Suprapubic skin (tissue), 4 donors: Measurements from ENCODE around the gene SPOCD1. TPM values are rescaled to one million over a fixed set of nuclear protein-coding genes. Genes with fewer than 3 reads are reported as not detected.

Experiments
- DNase-seq, 2 donors: peaks; one replicate each; pipeline ENCODE4 v3.0.0-alpha.2; 2019; ENCODE audit warnings: low spot score in 2 of 2
- H3K27ac ChIP-seq: fragments of 200-600 bp; sonication (generic); one replicate; pipeline ENCODE4 v1.5.1; 2019
- H3K27me3 ChIP-seq: fragments of 200-600 bp; sonication (generic); one replicate; pipeline ENCODE4 v1.5.1; 2019
- H3K36me3 ChIP-seq: fragments of 200-600 bp; sonication (generic); one replicate; pipeline ENCODE4 v1.5.1; 2019
- H3K4me1 ChIP-seq: fragments of 200-600 bp; sonication (generic); one replicate; pipeline ENCODE4 v1.5.1; 2019
- H3K4me3 ChIP-seq: fragments of 200-600 bp; sonication (generic); one replicate; pipeline ENCODE4 v1.5.1; 2019; ENCODE audit warnings: mild to moderate bottlenecking
- H3K9me3 ChIP-seq: fragments of 200-600 bp; sonication (generic); one replicate; pipeline ENCODE4 v1.5.1; 2019
- CTCF ChIP-seq, 2 donors: fragments of 200-600 bp in 1 of 2; fragments of 450-650 bp in 1 of 2; sonication (generic) in 1 of 2; IDR thresholded peaks; one replicate each; pipeline ENCODE4 v1.5.1; 2016 to 2019; ENCODE audit warnings: antibody characterized with exemption in 2 of 2, mild to moderate bottlenecking in 1 of 2, moderate library complexity in 1 of 2
- EP300 ChIP-seq: sonication (generic); formaldehyde crosslinking; IDR thresholded peaks from one replicate; pipeline ENCODE4 v1.6.1; 2017; ENCODE audit warnings: antibody characterized with exemption
- POLR2A ChIP-seq, 2 donors: fragments of 450-650 bp; IDR thresholded peaks; one replicate each; pipeline ENCODE4 v1.6.1; 2017; ENCODE audit warnings: antibody characterized with exemption in 2 of 2, mild to moderate bottlenecking in 2 of 2, moderate library complexity in 2 of 2
- POLR2AphosphoS5 ChIP-seq, 3 donors: sonication (generic); formaldehyde crosslinking; IDR thresholded peaks; one replicate each; pipeline ENCODE4 v1.6.1; 2017; ENCODE audit warnings: antibody characterized with exemption in 3 of 3
- WGBS: methylation state at CpG from one replicate; pipeline ENCODE4 v1.1.5; 2018; 5-methylcytosine and 5-hydroxymethylcytosine counted together
- total RNA-seq, 4 donors: library from RNA; depleted of rRNA; stranded (reverse); fragments of >200 nt; gene quantifications; one replicate each; pipeline ENCODE4 v1.1.0, GENCODE V29; 2016

The SPOCD1 gene
- total RNA-seq, 4 donors from 2014 or later: 3.2 TPM; not detected in 3

DNA sequence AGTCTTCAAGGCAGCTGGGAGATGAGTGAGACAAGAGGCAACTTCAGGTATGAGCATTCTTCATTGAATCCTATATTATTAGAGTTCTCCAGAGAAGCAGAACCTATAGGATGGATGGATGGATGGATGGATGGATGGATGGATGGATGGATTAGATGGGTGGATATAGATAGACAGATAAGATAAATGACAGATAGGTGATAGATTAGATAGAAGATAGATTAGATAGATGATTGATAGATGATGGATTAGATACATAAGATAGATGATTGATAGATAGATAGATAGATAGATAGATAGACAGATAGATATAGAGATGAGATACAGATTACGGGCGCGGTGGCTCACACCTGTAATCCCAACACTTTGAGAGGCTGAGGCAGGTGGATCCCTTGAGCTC lies 43.2 kb upstream of the SPOCD1 start:
- whole genome bisulfite sequencing: 90% methylated on average over 3 of the region's 3 CpGs
- no peak overlapping the region for H3K27ac ChIP-seq
- H3K9me3 ChIP-seq: no peaks in the 10 kb centered on the region
- DNase-seq: no peak
- H3K4me3 ChIP-seq: no peak overlapping the region
- no peaks in the 10 kb centered on the region for H3K36me3 ChIP-seq
- TF ChIP-seq CTCF (IDR thresholded peaks at IDR 0.05) (no peak), EP300 (no peak), POLR2AphosphoS5 (IDR thresholded peaks at IDR 0.05) (no peak), POLR2A (IDR thresholded peaks at IDR 0.05) (no peak)
- H3K27me3 ChIP-seq: no peaks in the 10 kb centered on the region
- H3K4me1 ChIP-seq: no peaks in the 10 kb centered on the region

GRCh38 chr1:31857863-31858262 lies 42.0 kb upstream of the SPOCD1 start:
- Histone ChIP-seq H3K9me3 (no peaks in the 10 kb centered on the region), H3K4me3 (no peak overlapping the region), H3K36me3 (no peaks in the 10 kb centered on the region), H3K27ac (no peak overlapping the region), H3K4me1 (no peaks in the 10 kb centered on the region), H3K27me3 (no peaks in the 10 kb centered on the region)
- whole genome bisulfite sequencing: 93% methylated on average over 6 of the region's 6 CpGs
- TF ChIP-seq EP300 (no peak), CTCF (IDR thresholded peaks at IDR 0.05) (no peak), POLR2A (IDR thresholded peaks at IDR 0.05) (no peak), POLR2AphosphoS5 (IDR thresholded peaks at IDR 0.05) (no peak)
- no peak for DNase-seq

- Histone ChIP-seq H3K4me1 (no peaks in the 10 kb centered on the region), H3K27ac (no peak overlapping the region), H3K4me3 (no peak overlapping the region), H3K9me3 (no peaks in the 10 kb centered on the region), H3K36me3 (no peaks in the 10 kb centered on the region), H3K27me3 (no peaks in the 10 kb centered on the region)
- no peak for TF ChIP-seq POLR2A (IDR thresholded peaks at IDR 0.05)
- TF ChIP-seq CTCF (IDR thresholded peaks at IDR 0.05): no peak
- TF ChIP-seq EP300: no peak
- no peak for TF ChIP-seq POLR2AphosphoS5 (IDR thresholded peaks at IDR 0.05)
- no peak for DNase-seq
- 94% methylated on average over 6 of the region's 6 CpGs for WGBS
Measured at GRCh38 chr1:31856140-31856539, 40.3 kb upstream of the SPOCD1 start.

DNA sequence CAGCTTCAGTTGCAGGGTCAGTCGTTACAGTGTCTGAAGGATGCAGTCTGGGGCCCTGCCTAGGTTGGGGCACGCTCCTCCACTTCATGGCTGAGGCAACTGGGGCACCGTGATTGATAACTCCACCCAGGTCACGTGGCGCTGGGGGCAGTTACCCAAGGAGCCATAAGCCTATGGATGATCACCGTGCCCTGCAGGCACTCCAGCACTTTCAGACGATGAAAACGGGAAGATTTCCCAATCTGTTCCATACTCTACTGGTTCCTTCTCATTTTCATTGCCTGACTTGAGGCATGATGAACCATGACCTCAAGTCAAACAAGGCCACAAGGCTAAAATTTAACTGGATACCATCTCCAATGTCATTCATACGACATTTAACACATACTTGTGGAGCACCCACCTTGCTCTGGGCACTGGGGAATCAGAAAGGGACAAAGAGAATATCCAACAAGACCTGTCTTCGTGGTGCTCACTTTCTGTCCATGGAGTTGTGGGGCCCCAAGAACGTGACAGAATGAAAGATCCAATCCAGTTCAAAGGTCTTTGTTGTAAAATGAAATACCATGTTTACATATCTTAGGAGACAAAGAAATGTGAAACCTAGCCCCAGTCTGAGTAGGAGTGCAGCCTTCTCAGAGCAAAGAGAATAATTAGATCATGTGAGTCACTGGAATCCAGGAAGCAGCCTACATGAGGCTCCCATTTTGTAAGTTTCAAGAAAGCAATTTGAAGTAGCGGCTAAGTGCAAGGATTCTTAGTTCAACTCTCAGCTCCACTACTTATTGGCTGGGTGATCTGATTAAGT lies 39.4 kb upstream of the SPOCD1 start:
- Histone ChIP-seq H3K4me3 (no peak overlapping the region), H3K9me3 (no peaks in the 10 kb centered on the region), H3K27me3 (no peaks in the 10 kb centered on the region), H3K4me1 (no peaks in the 10 kb centered on the region), H3K27ac (no peak overlapping the region), H3K36me3 (no peaks in the 10 kb centered on the region)
- no peak for DNase-seq
- TF ChIP-seq POLR2AphosphoS5 (IDR thresholded peaks at IDR 0.05): no peak
- no peak for TF ChIP-seq EP300
- TF ChIP-seq POLR2A (IDR thresholded peaks at IDR 0.05): no peak
- no peak for TF ChIP-seq CTCF (IDR thresholded peaks at IDR 0.05)
- 85% methylated on average over 12 of the region's 12 CpGs for WGBS

DNA sequence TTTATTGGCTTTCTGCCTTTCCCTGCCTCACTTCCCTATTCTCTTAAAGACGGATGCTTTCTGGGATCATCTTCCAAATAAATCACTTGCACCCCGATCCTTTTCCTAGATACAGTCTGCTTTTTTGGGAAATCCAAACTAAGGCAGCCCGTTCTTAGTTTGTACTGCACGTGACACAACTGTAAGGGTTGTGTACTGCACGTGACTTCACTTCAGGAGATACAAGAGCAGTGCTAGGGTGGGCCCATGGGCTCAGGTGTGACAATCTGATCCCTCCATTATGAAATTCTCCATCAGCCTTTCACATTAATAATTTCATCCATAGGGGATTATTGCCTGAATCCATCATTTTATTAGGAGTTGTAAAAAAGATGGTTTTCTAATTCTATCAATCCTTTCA lies 33.8 kb upstream of the SPOCD1 start:
- no peak for TF ChIP-seq POLR2A (IDR thresholded peaks at IDR 0.05)
- no peak for TF ChIP-seq CTCF (IDR thresholded peaks at IDR 0.05)
- TF ChIP-seq POLR2AphosphoS5 (IDR thresholded peaks at IDR 0.05): no peak
- no peak for TF ChIP-seq EP300

More for the DNA sequence above, 33.8 kb upstream of the SPOCD1 start:
- no peaks in the 10 kb centered on the region for H3K36me3 ChIP-seq
- H3K27ac ChIP-seq: no peak overlapping the region
- H3K9me3 ChIP-seq: no peaks in the 10 kb centered on the region
- no peaks in the 10 kb centered on the region for H3K4me1 ChIP-seq
- no peak for DNase-seq
- H3K4me3 ChIP-seq: no peak overlapping the region
- 89% methylated on average over 5 of the region's 5 CpGs for WGBS
- H3K27me3 ChIP-seq: no peaks in the 10 kb centered on the region
